Activated T-helper 2 cell treated with anti-CD3 and anti-CD28 coated beads, Interferon-gamma antibody, Interleukin-2, Interleukin-4, amounts not matched to agents 10 μg/mL and 5 μg/mL and 100 μg/mL, durations not matched to agents 14 hours and 24 hours and 36 hours (primary cell): ENCODE data around the gene SASH3. TPM values are rescaled to one million over a fixed set of nuclear protein-coding genes. Genes with fewer than 3 reads are reported as not detected.

ENCODE experiments used
- DNase-seq: peaks from one replicate; pipeline ENCODE4 v3.0.0; 2021; ENCODE audit warnings: low spot score
- H3K27ac Mint-ChIP-seq: one replicate; pipeline ENCODE4 v1.8.0; 2021; ENCODE audit warnings: mixed read lengths
- H3K27me3 Mint-ChIP-seq: one replicate; pipeline ENCODE4 v1.8.0; 2021; ENCODE audit warnings: low read depth, mixed read lengths
- H3K36me3 Mint-ChIP-seq: one replicate; pipeline ENCODE4 v1.8.0; 2021; ENCODE audit warnings: low read depth, mixed read lengths
- H3K4me1 Mint-ChIP-seq: one replicate; pipeline ENCODE4 v1.8.0; 2021; ENCODE audit warnings: low read depth, mixed read lengths
- H3K4me3 Mint-ChIP-seq: one replicate; pipeline ENCODE4 v1.8.0; 2021; ENCODE audit warnings: low read depth, mild to moderate bottlenecking, moderate library complexity, mixed read lengths
- H3K9me3 Mint-ChIP-seq: one replicate; pipeline ENCODE4 v1.8.0; 2021; ENCODE audit warnings: mixed read lengths
- intact Hi-C: fragments of 100-400 bp; cut with micrococcal nuclease; formaldehyde crosslinking; loops from one replicate; pipeline ENCODE4 v1.15.1; 2023
- total RNA-seq: library from RNA; stranded (reverse); gene quantifications from 2 replicates; pipeline ENCODE4 v1.2.3, GENCODE V29; 2022

The SASH3 gene
- total RNA-seq, 1 donor from 2014 or later = 102 TPM

DNA sequence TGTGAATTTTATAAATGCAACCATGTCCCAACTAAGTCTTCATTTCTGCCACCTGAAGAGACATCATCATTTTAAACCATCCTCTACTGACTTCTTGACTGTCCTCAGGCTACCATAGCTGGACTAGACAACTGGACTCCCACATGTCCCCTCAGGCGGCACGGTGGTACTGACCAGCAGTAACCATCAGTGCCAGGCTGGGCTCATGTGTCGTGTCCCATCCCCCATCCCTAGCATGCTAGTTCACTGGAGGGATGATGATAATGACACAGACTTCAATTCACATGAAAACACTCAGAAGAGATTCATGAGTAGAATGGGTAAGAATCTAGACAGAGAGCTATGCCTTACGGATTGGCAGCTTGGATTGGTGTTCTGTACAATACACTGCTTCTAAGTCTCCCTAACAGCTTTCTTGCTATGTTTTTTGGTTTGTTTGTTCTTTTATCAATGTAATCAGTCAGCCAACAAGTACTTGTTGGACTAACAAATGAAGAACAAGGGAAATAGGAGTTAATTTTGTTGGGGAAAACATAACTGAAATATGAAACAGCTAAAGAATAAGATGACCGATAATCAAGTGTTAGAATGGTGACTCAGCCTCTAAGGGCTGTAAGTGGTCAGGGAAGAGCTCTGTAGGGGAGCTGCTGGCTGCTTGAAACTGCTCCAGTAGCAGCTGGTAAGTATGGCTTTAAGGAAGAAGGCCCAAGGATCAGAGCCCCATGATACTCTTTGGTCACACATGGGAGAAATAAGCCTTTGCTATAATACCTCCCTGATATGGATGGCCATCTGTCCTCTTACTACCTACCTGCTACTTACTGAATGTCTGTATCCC lies 53.6 kb downstream of the SASH3 start:
- no peak for DNase-seq
- intact Hi-C loops = loop anchor here (10.0 kb wide), 1 partner anchor 91 kb away; no protein-coding TSS in a partner anchor
- Mint-ChIP-seq H3K27me3 (no peaks in the 10 kb centered on the region), H3K27ac (no peak overlapping the region), H3K36me3 (peaks cover 10% of the 10 kb centered on the region), H3K4me1 (no peaks in the 10 kb centered on the region), H3K9me3 (no peaks in the 10 kb centered on the region), H3K4me3 (no peak overlapping the region)

DNA sequence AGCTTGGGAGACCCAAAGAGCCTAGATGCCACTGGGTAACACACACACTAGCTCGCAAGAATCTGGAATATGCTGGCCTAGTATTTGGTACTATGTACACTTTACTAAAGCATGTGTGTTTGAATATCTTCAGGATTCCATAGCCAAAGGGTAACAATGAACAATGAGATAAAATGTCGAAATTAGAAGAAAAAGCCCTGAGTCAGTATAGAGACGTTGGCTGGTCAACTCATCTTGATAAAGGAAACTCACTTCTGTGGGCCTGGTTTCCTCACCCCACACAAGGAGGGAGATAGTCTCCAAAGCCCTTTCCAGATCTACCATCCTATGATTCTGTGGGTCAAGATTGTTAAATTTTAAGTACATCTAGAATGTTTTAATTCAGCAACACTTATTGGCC lies 57.1 kb downstream of the SASH3 start:
- H3K9me3 Mint-ChIP-seq = no peaks in the 10 kb centered on the region
- peaks cover 22% of the 10 kb centered on the region for H3K36me3 Mint-ChIP-seq
- H3K27ac Mint-ChIP-seq = no peak overlapping the region
- peaks cover 5% of the 10 kb centered on the region for H3K4me1 Mint-ChIP-seq
- DNase-seq = no peak
- intact Hi-C loops = loop anchor here (10.0 kb wide), 1 partner anchor 88 kb away; no protein-coding TSS in a partner anchor
- H3K4me3 Mint-ChIP-seq = no peak overlapping the region
- no peaks in the 10 kb centered on the region for H3K27me3 Mint-ChIP-seq

- Mint-ChIP-seq H3K27me3 (no peaks in the 10 kb centered on the region), H3K4me1 (peaks cover 16% of the 10 kb centered on the region), H3K36me3 (peaks cover 24% of the 10 kb centered on the region), H3K27ac (no peak overlapping the region), H3K9me3 (no peaks in the 10 kb centered on the region), H3K4me3 (no peak overlapping the region)
- intact Hi-C loops = loop anchor here (5.0 kb wide), 2 partner anchors 43 to 58 kb away; no protein-coding TSS in a partner anchor
- DNase-seq = no peak
These were observed 60.6 kb downstream of the SASH3 start for GRCh38 chrX:129840344-129840743.

DNA sequence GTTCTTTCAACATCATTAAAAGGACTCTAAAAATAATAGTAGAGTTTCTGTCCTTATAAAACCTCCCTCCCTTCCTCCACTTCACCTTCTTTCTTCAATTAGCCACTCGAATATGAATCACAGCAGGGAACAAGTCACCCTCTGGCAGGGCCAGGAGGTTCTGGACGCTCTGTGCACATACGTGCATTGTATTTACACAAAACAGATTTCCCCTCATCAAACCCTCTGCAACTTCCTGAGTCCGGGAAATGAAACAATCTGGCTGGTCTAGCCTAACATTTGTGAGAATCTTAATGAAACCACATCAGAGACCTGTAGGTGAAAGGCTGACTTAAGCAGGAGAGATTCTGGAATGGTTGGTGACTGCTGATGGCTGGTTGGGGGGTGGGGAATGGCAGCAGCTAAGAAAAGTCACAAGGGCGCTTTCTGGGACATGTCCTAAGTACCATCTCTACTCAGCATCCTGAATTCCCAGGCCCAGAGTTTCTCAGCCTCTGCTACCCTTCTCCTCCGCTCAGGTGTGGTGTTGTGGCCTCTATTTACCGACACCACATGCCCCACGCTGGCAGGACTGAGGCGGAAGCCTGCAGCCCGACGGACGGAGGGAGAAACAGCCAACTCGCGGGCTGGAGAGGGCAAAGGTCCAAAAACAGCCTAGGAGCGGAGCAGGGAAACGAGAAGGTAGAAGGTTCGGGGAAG lies 62.9 kb downstream of the SASH3 start:
- no peak for DNase-seq
- peak overlapping the region; percentile 86 for H3K4me3 Mint-ChIP-seq
- peak overlapping the region; percentile 78 for H3K27ac Mint-ChIP-seq
- intact Hi-C loops = loop anchor here (1.0 to 5.0 kb wide), 3 partner anchors 34 to 60 kb away; no protein-coding TSS in a partner anchor
- no peaks in the 10 kb centered on the region for H3K27me3 Mint-ChIP-seq
- H3K4me1 Mint-ChIP-seq = peaks cover 16% of the 10 kb centered on the region
- no peaks in the 10 kb centered on the region for H3K9me3 Mint-ChIP-seq
- peaks cover 21% of the 10 kb centered on the region for H3K36me3 Mint-ChIP-seq

- Mint-ChIP-seq H3K27ac (peak overlapping the region; percentile 78), H3K4me3 (peak overlapping the region; percentile 86), H3K4me1 (peaks cover 16% of the 10 kb centered on the region), H3K27me3 (no peaks in the 10 kb centered on the region), H3K36me3 (peaks cover 21% of the 10 kb centered on the region), H3K9me3 (no peaks in the 10 kb centered on the region)
- intact Hi-C loops = loop anchor here (1.0 to 5.0 kb wide), 3 partner anchors 35 to 61 kb away; no protein-coding TSS in a partner anchor
- no peak for DNase-seq
These were observed 63.4 kb downstream of the SASH3 start for GRCh38 chrX:129843209-129843458.

DNA sequence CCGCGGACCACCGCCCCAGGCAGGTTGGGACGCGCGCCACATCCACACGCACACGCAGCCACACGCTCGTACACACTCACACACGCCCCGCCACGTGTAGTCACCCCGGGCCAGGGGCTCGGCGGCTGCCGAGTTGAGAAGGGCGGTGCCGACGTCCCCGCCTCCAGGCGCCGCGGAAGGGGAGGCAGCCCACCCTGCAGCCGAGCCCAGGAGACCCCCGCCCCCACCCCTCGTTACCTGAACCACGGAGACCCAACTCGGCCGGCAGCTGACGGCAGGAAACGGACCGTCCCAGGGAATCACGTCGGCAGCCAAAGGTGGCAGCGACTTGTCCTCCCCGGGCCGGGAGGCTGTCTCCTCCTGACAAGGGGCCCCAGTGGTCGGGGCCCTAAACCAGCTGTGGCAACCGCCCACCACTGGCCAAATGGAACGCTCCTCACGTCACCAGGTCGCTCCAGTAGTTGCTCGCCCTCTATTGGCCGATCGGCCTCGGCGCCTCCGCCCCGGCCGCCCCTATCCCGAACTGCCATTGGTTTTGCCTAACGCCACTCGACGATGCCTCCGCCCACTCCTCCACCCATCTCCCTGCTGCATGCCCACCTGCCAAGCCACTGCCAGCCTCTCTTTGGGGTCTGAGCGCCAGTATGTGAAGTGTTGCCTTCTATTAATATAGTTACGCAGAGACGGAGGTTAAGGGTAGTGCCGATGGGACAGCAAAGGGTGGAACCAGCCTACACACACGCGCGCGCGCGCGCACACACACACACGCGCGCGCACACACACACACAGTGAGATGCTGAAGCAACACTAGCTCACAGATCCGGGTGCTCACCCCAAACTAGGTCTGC lies 63.9 kb downstream of the SASH3 start, which contains the start of gene ZDHHC9:
Gene ZDHHC9 (minus strand): TSS at position 428 of the 848 bp plus-strand sequence. CDS start 1,941 bp downstream, outside the sequence.
- no peaks in the 10 kb centered on the region for H3K9me3 Mint-ChIP-seq

More for the DNA sequence above, 63.9 kb downstream of the SASH3 start, which contains the start of gene ZDHHC9:
- H3K36me3 Mint-ChIP-seq = peaks cover 21% of the 10 kb centered on the region
- no peaks in the 10 kb centered on the region for H3K27me3 Mint-ChIP-seq
- peak; percentile 82 for DNase-seq
- intact Hi-C loops = loop anchor here (1.0 to 5.0 kb wide), 3 partner anchors 35 to 61 kb away; no protein-coding TSS in a partner anchor
- H3K27ac Mint-ChIP-seq = peak within 1 kb of the TSS; percentile 85
- peaks cover 16% of the 10 kb centered on the region for H3K4me1 Mint-ChIP-seq
- H3K4me3 Mint-ChIP-seq = peak within 1 kb of the TSS; percentile 86

Other genes starting within 250 kb of the SASH3 start
- gene OCRL, start 239.7 kb upstream of the SASH3 start, total RNA-seq = 3.7 TPM in 2 replicates
- gene APLN, start 125.0 kb upstream of the SASH3 start, total RNA-seq = 0.32 and 0.39 TPM in 2 replicates
- 0.11 and 0.16 TPM in 2 replicates for gene XPNPEP2, start 41.0 kb upstream of the SASH3 start, total RNA-seq
- 13.0 and 13.9 TPM in 2 replicates for gene ZDHHC9, start 63.9 kb downstream of the SASH3 start, total RNA-seq
- 46.6 and 49.9 TPM in 2 replicates for gene UTP14A, start 126.2 kb downstream of the SASH3 start, total RNA-seq
- gene BCORL1, start 202.7 kb downstream of the SASH3 start, total RNA-seq = 14.9 and 16.2 TPM in 2 replicates